Panc1 (cell line): Measurements from ENCODE around the gene TMEM127.

Experiments
- CTCF ChIP-seq: fragments of 450-650 bp; IDR thresholded peaks from 2 replicates; pipeline ENCODE4 v1.5.1; 2017; ENCODE audit warnings: mild to moderate bottlenecking
- POLR2AphosphoS5 ChIP-seq: IDR thresholded peaks from 2 replicates; pipeline ENCODE4 v1.6.1; 2012; ENCODE audit warnings: mild to moderate bottlenecking, low read depth, low read length, moderate library complexity
- SIN3A ChIP-seq: IDR thresholded peaks from 2 replicates; pipeline ENCODE4 v1.6.1; 2012; ENCODE audit warnings: low read depth, mild to moderate bottlenecking, low read length, moderate library complexity, borderline replicate concordance; ENCODE audit not compliant: insufficient read depth
- TCF7L2 ChIP-seq: IDR thresholded peaks from 2 replicates; pipeline ENCODE4 v1.6.1; 2011; ENCODE audit warnings: mild to moderate bottlenecking, low read depth, low read length, inconsistent platforms
- TF ChIP-seq, protein P1 (sequence below), 2 experiments: IDR thresholded peaks; 2 replicates each; pipeline ENCODE4 v1.6.1; 2011 to 2012; ENCODE audit warnings: low read depth in 2 of 2, control low read depth in 1 of 2, low read length in 1 of 2, mild to moderate bottlenecking in 1 of 2, moderate library complexity in 1 of 2; ENCODE audit not compliant: insufficient read depth in 1 of 2

- no peak for TF ChIP-seq CTCF
- no peak for TF ChIP-seq POLR2AphosphoS5
- TF ChIP-seq, protein P1, sequence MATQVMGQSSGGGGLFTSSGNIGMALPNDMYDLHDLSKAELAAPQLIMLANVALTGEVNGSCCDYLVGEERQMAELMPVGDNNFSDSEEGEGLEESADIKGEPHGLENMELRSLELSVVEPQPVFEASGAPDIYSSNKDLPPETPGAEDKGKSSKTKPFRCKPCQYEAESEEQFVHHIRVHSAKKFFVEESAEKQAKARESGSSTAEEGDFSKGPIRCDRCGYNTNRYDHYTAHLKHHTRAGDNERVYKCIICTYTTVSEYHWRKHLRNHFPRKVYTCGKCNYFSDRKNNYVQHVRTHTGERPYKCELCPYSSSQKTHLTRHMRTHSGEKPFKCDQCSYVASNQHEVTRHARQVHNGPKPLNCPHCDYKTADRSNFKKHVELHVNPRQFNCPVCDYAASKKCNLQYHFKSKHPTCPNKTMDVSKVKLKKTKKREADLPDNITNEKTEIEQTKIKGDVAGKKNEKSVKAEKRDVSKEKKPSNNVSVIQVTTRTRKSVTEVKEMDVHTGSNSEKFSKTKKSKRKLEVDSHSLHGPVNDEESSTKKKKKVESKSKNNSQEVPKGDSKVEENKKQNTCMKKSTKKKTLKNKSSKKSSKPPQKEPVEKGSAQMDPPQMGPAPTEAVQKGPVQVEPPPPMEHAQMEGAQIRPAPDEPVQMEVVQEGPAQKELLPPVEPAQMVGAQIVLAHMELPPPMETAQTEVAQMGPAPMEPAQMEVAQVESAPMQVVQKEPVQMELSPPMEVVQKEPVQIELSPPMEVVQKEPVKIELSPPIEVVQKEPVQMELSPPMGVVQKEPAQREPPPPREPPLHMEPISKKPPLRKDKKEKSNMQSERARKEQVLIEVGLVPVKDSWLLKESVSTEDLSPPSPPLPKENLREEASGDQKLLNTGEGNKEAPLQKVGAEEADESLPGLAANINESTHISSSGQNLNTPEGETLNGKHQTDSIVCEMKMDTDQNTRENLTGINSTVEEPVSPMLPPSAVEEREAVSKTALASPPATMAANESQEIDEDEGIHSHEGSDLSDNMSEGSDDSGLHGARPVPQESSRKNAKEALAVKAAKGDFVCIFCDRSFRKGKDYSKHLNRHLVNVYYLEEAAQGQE (IDR thresholded peaks at IDR 0.05; ENCODE audit: insufficient read depth in 1 of 2, low read depth in 2 of 2, low read length in 1 of 2) = no peak
- TF ChIP-seq SIN3A = no peak
- no peak for TF ChIP-seq TCF7L2
These were observed 56.1 kb downstream of the TMEM127 start for GRCh38 chr2:96209729-96210085.
